SK-N-SH (cell line): ENCODE results near the gene BICD2.

Experiments
- CTCF ChIP-seq: fragments of 200-600 bp; sonication (generic); IDR thresholded peaks from 2 replicates; pipeline ENCODE4 v1.6.1; 2017; ENCODE audit warnings: antibody characterized with exemption, mild to moderate bottlenecking, moderate library complexity
- EP300 ChIP-seq, 2 experiments: IDR thresholded peaks; 2 replicates each; pipeline versions ENCODE4 v1.4.0 to v1.6.1; 2012; ENCODE audit warnings: borderline replicate concordance in 1 of 2, low read depth in 1 of 2, low read length in 1 of 2
- NRF1 ChIP-seq: IDR thresholded peaks from 2 replicates; pipeline ENCODE4 v1.6.1; 2012; ENCODE audit warnings: low read depth, mild to moderate bottlenecking, low read length
- SMC3 ChIP-seq: IDR thresholded peaks from 2 replicates; pipeline ENCODE4 v1.6.1; 2012; ENCODE audit warnings: low read depth, low read length, improper control_type of control experiment

GRCh38 chr9:92808726-92809451, 44.3 kb upstream of the BICD2 start:
- TF ChIP-seq NRF1: no peak; the same call in 1 of the 2 replicates
- peak; percentile 38 for TF ChIP-seq CTCF
- no peak for TF ChIP-seq EP300 (IDR thresholded peaks at IDR 0.05; ENCODE audit: borderline replicate concordance in 1 of 2, low read depth in 1 of 2, low read length in 1 of 2)
- TF ChIP-seq SMC3: no peak
